ENCODE results near the gene ANKRD24.
"Not testable (repeated sequence)": the region's sequence is repeated elsewhere in the genome, so short reads cannot be mapped to it uniquely, and the experiment has no call there.

ANKRD24 gene

DNA sequence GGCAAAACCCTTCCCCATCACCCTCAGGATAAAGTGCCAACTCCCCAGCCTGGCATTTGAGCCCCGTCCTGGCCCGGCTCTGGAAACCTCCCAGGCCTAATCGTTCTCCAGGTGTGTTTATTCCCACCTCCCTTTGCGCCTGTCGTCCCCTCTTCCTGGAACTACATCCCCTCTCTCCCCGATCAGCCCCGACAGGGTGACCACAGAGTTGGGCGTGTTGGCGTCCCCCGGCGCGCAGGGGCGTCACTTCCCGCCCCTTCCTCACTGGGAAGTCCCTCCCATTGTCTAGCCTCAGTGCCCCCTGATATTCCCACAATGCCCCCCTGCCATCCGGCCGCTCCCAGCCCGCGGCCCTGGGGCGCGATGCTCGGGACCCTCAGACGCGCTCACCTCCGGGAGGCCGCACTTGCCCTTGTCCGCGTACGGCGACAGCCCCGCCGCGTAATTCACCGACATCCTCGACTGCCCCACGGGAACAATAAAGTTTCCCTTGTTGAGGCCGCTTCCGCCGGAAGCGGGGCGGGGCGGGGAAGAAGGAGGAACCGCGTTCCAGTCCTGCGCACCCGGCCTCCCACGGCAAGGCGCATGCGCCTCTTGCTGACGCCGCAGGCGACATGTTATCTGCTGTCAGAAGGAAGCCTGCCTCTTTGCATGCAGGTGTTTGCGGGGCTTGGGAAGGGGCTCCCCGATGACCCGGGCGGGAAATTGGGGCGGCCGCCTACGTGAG, at the start of gene ANKRD24, which contains the start of gene SIRT6:
ANKRD24 (plus strand) TSS at position 606 of the 727 bp plus-strand sequence. CDS start 3,737 bp downstream, outside the sequence.
SIRT6 (minus strand) TSS at position 480 of the 727 bp plus-strand sequence; CDS start at position 456, 24 bp downstream.
- peak in 1 of 2 experiments; percentile 87 for DNase-seq

DNA sequence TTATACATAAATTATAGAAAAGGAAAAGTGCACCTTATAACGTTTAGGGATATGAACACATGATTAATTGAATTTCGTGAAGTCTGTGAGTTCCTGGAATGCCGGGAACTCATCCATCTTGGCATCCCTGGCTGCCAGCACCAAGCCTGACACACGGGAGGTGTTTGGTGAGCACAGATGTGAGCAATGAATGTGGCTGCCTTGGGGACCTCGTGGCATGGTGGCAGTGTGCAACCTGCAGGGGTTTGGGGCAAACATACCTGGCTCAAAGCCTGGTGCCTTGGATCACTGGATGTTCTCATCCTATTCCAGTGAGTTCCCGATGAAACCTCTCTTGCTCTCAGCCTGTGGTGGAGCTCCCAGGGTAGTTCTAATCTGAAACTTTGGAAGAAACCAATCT, 48.1 kb upstream of the ANKRD24 start:
- DNase-seq: no peak

DNA sequence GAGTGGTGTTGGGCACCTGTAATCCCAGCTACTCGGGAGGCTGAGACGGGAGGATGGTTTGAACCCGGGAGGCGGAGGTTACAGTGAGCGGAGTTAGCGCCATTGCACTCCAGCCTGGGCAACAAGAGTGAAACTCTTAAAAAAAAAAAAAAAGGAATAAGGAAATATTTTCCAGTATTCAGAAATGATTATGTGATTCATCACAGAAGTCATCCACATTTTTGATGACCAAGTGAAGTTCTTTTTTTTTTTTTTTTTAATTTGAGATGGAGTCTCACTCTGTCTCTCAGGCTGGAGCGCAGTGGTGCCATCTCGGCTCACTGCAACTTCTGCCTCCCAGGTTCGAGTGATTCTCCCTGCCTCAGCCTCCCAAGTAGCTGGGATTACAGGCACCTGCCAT, 47.1 kb upstream of the ANKRD24 start:
- not testable (repeated sequence) for DNase-seq

DNA sequence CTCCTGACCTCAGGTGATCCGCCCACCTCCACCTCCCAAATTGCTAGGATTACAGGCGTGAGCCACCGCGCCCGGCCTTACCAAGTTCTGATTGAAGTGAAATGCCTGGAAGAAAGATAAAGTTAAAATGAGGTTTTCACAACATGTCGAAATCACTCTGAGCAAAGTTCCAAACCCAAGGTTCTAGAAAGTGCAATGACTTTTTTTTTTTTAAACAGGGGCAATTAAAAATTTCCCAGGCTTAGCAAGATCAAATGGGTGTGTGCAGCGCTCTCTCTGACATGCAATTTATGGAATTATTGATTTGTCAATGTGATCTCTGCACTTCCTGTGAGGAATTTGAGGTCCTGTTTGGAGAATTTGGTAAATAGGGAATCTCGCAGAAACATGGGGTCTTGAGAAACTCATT, 45.8 kb upstream of the ANKRD24 start:
- no peak for DNase-seq

DNA sequence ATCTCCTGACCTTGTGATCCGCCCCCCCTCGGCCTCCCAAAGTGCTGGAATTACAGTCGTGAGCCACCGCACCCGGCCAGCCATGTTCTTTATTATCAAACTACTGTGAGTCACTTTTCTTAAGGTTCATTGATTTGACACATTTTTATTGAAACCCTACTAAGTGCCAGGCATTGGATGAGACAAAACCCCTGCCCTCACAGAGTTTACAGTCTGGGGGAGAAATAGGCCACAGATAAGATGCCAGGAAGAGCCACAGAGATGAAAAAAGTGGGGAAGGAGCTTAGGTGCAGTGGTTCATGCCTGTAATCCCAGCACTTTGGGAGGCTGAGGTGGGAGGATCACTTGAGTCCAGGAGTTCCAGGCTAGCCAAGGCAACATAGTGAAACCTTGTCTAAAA, 44.0 kb upstream of the ANKRD24 start:
- no peak for DNase-seq

DNA sequence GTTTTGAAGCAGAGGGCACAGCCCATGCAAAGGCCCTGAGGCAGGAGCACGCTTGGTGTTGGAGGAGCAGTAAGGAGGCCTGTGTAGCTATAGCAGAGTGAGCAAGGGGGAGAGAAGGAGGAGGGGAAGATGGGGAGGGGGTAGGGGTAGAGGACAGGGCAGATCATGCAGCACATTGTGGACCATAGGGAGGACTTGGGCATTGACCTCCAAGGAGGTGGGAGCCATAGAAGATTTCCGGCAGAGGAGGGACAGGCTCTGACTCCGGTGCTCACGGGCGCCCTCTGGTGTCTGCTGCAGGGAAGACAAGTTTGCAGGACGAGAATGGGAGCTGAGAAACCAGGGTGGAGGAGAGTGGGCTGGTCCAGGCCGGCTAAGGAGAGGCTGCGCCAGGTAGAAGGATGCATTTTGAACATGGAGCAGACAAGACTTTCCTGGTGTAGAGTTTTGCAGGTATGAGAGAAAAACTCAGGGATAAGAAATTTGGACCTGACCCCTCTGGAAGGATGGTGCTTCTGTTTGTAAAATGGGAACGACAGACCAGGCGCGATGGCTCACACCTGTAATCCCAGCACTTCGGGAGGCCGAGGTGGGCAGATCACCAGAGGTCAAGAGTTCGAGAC, 42.8 kb upstream of the ANKRD24 start:
- peak in 1 of 2 experiments; percentile 13 for DNase-seq

DNA sequence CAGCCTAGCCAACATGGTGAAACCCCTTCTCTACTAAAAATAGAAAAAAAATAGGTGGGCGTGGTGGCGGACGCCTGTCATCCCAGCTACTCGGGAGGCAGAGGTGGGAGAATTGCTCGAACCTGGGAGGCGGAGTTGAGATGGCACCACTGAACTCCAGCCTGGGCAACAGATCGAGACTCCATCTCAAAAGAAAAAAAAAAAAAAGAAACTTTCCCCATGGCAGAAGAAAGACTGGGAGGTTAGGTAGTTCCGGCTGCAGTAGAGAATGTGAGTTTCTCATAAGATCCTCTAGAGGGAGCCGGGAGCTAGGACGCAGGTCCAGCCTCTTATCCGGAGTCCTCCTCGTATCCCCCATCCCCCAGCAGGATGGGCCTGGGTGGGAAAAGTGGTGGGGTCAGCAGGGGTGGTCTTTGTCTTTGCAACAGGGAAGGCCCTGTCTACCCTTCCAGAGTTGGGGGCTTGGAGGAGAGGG, 42.2 kb upstream of the ANKRD24 start:
- DNase-seq: peak in 1 of 2 experiments; percentile 10

DNA sequence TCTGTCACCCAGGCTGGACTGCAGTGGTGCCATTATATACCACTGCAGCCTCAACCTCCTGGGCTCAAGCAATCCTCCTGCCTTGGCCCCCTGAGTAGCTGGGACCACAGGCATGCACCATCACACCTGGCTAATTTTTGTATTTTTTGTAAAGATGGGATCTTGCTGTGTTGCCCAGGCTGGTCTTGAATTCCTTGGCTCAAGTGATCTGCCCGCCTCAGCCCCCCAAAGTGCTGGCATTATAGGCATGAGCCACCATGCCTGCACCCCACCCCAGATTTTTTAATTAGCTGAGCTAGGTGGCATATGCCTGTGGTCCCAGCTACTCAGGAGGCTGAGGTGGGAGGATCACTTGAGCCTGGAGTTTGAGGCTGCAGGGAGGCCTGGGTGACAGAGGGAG, 39.6 kb upstream of the ANKRD24 start:
- not testable (repeated sequence) for DNase-seq

DNA sequence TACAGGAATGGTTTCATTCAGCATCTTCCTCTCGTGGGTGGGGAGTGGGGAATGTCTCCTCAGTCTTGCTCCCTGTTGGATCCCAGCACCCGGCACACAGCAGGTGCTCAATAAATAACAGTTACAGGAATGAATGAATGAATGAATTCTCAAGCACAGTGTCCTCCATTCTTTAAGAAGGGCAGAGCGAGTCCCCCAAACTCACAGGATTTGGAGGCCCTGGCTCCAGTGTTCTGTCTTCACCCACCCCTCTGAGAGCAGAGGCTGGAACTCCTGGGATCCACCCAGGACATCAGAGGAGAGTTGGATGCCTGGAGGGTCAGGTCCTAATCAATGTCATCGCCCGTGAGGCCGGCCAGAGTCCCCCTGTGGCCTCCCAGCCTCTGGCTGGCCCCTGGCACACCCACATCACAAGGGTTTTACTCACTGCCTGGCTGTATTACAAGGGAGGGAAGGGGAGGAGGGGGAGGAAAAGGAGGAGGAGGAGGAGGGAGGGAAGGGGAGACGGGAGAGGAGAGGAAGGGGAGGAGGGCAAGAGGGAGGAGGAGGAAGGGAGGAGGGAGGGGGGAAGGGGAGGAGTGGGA, 37.7 kb upstream of the ANKRD24 start:
- no peak for DNase-seq

DNA sequence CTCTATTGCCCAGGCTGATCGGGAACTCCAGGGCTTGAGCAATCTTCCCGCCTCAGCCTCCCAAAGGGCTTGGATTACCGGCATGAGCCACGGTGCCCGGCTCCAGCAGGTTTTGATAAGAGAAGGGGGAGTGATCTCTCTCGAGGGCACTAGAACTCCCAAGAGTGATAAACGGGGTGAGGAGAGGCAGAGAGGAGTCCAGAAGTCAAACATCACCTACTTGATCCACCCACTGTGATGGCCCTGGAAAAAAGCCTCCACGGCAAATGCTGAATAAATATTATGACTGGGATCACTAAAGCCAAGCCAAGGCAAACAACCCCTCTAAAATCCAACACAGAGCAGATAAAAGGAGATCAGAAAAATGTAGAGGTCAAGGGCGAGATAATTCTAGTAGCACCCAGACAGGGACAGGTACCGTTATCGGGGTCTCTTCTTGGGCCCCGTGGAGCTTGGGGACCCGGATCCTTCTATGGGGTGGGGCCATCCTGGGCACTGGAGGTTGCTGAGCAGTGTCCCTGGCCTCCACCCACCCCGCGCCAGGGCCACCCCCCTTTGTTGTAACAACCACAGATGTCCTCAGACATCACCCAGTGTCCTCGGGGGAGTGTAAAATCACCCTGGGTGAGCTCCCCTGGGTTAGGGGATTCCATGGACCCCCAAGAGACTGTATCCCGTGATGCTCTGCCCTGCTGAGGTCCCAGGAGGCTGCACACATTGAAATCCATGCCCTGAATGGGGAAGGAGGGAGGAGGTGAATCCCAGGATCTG, 32.8 kb upstream of the ANKRD24 start:
- no peak for DNase-seq

DNA sequence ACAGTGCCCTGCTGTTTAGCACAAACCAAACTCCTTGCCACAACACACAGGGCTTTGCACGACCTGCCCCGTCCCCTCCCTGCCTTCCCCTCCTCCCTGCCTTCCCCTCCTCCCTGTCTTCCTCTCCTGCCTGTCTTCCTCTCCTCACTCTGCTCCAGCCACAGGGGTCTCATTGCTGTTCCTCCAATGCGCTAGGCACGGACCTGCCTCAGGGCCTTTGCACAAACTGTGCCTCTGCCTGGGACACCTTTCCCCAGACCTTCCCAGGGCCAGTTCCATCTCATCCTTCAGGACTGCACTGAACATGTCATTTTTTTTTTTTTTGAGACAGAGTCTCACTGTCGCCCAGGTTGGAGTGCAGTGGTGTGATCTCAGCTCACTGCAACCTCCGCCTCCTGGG, 30.9 kb upstream of the ANKRD24 start:
- no peak for DNase-seq

DNA sequence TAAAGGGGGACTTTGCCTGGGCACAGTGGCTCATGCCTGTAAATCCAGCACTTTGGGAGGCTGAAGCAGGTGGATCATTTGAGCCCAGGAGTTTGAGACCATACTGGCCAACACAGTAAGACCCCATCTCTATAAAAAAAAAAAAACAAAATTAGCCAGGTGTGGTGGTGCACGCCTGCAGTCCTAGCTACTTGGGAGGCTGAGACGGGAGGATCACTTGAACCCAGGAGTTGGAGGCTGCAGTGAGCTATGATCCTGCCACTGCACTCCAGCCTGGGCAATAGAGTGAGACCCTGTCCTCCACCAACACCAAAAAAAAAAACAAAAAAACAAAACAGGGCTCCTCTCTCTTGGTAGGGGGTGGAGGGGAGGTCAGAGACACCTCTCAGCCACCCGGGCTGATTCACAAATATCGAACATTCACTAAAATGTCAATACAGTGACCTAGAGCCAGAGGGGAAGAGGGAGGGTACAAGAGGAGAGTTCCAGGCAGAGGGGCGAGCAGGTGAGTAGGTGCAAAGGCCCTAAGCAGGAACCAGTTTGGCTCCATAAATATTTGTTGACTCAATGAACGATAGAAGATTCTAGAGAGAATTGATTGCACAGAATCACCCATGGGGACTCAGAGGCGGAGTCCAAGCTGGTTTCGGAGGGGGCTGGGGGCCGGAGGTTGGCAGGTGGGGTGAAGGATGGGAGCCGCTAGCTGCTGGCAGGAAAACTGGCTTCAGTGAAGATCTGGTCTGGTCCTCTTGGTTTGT, 30.1 kb upstream of the ANKRD24 start:
- DNase-seq: no peak

DNA sequence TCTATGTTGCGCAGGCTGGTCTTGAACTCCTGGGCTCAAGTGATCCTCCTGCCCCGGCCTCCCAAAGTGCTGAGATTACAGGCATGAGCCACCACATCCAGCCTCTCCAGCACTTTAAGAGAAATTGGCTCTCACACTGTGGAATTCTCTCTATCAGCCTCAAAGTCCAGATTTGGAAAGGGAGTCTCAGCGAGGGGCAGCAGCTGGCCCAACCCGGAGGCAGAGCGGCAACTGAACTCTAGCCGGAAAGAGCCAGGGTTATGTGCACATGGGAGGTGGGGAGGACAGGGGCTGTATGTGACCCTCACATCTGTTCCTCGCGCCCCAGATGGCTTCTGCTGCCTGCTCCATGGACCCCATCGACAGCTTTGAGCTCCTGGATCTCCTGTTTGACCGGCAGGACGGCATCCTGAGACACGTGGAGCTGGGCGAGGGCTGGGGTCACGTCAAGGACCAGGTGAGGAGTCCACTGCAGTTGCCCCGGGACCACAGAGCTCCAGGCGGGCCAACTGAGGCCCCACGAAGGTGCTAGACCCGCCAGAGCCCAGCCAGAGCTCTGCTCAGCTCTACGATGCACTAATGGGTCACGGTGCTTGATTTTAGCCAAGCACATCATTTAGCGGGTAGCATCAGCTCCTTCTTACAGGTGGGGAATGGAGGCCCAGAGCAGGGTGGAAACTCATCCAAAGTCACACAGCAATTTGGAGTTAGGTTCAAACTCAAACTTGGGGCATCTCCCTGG, 27.7 kb upstream of the ANKRD24 start:
- no peak for DNase-seq

DNA sequence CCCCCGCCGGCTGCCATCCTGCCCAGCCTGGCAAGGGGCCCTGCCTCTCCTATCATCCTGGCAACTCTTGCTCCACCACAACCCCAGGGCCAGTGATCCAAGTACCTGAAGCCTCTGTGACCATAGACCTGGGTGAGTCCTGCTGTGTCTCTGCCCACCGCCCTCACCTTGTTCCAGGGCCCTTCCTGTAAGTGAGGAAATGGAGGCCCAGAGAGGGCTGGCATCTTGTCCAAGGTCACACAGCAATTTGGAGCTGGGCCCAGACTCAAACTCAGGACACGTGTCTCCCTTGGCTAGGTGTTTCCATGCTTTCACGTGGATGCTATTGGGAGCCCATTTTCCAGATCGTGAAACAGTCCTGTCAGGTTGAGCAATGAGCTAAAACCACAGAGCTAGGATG, 25.3 kb upstream of the ANKRD24 start:
- DNase-seq: no peak

DNA sequence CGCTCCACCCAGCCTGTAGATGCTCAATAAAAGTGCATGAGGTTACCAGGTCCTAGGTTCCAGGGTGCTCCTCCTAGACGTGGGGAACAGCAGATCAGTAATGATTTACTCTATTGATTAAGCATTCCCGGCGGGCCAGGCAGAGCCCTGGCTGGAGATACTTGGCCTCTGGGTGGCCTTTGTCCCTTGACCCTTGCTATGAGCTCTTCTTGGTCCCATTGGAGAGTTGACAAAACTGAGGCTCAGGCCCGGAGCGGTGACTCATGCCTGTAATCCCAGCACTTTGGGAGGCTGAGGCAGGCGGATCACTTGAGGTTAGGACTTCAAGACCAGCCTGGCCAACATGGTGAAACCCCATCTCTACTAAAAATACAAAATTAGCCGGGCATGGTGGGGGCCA, 24.5 kb upstream of the ANKRD24 start:
- DNase-seq: not testable (repeated sequence)

DNA sequence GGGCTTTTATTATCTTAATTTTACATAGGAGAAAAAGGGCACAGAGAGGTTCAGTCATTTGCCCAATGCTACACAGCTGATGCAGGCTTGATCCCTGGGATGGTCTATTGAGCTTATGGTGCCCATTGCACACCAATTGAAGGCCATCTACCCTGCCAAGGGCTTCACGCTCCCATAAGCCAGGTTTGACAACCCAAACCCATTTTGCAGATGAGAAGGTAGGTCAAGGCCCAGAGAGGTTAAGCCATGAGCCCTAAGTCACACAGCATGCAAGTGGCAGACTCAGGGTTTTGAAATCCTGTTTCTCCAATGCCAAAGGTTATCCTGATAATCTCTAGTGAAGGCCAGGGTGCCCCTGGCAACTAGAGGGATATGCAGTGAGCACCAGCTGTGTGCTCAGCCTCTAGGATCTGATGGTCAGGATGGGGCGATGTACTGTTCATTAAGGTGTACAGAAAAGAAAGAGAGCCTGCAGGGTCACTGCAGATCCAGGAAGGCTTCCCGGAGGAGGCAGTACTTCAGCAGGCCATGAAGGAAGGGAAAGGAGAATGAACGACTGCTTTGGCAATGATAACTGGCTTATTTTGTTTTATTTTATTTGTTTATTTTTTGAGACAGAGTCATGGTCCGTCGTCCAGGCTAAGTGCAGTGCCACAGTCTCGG, 20.9 kb upstream of the ANKRD24 start:
- DNase-seq: no peak

DNA sequence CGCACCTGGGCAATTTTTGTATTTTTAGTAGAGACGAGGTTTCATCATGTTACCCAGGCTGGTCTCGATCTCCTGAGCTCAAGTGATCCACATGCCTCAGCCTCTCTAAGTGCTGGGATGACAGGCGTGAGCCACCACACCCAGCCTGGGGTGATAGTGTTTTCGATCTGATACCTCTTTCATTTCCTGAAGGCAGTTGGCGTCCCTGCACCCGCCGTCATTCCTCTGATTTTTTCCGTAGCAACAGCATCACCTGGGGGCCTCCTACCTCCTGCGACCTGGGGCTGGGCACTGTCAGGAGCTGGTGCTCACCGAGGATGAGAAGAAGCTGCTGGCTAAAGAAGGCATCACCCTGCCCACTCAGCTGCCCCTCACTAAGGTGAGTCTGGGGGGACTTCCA, 18.2 kb upstream of the ANKRD24 start:
- no peak for DNase-seq

DNA sequence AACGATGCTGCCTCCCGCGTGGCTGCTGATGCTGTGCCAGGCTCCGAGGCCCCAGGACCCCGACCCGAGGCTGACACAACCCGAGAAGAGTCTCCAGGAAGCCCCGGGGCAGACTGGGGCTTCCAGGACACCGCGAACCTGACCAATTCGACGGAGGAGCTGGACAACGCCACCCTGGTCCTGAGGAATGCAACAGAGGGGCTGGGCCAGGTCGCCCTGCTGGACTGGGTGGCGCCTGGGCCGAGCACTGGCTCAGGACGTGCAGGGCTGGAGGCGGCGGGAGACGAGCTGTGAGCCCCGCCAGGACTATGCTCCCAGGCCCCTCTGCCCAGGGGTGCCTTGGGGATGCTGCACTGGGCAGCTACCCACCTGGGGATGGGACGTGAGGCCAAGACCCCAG, 10.8 kb upstream of the ANKRD24 start:
- no peak for DNase-seq

DNA sequence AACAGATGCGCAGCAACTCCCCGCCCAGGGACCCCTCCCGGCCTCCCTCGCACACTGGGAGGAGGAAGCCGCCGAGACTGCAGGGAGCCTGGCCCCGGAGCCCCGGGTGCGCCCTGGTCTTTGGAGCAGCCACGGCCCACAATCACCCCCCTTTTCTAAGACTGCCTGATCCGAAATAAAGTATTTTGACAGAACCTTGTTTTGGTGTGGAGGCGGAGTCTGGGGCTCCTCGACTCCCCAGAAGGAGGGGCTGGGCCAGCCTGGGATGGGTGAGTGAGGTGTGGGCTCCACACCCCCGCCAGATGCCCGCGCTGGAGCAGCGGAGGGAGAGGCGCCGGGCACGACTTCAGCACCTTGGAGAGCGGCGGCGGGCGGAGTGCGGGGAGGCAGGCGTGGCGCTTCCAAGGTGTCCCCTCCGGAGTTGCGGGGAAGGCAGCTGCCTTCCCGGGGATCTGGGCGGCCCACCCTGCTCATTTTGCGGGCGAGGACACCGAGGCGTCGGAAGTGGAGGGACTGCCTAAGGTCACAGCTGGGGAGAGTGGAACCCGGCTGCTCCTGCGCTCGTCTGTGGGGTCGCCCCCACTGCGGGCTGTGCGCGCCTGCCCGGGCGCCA, 9.5 kb upstream of the ANKRD24 start:
- DNase-seq: no peak

DNA sequence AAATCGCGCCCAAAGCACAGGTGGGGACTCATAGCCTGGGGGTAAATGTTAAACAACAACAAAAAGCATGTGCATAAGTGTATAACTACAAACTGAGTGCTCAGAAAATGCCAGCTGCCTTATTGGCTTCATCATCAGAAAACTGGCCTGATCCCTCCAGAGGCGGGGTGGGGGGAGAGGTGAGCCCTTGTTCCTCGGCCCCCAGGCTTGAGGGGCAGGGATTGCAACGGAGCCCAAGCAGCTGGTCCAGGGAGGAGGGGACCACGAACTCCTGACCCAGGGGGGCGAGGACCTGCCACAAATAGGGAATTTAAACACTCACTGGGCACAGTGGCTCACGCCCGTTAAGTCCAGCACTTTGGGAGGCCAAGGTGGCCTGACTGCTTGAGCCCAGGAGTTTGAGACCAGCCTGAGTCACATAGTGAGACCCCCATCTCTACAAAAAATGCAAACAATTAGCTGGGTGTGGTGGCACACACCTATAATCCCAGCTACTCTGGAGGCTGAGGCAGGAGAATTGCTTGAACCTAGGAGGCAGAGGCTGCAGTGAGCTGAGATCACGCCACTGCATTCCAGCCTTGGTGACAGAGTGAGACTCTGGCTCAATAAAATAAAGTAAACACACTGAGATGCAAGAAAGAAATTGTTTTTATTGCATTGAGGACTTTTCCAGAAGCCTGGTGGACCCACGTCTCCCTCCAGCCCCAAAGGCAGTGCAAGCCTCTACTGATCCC, 8.8 kb upstream of the ANKRD24 start:
- DNase-seq: no peak
